ENCODE results near the gene C1QTNF6. TPM values are rescaled to one million over a fixed set of nuclear protein-coding genes. Genes with fewer than 3 reads are reported as not detected.

The C1QTNF6 gene
- total and polyA plus RNA-seq, 4 donors, result 3.1 to 4.5 (median 4.0) TPM

- DNase-seq (ENCODE audit: low spot score), result no peak
- no peaks in the 10 kb centered on the region for H3K36me3 ChIP-seq (ENCODE audit: control insufficient read depth in 4 of 4, insufficient read depth in 3 of 4, low read depth in 1 of 4, low read length in 3 of 4)
- no peak for TF ChIP-seq JUND (IDR thresholded peaks at IDR 0.05)
- no peak for TF ChIP-seq ATF3 (IDR thresholded peaks at IDR 0.05)
- TF ChIP-seq RAD21 (IDR thresholded peaks at IDR 0.05), result no peak
- TF ChIP-seq SP1 (IDR thresholded peaks at IDR 0.05), result no peak
- no peak for TF ChIP-seq RXRA (IDR thresholded peaks at IDR 0.05)
- TF ChIP-seq HNF4G (IDR thresholded peaks at IDR 0.05), result no peak
- TF ChIP-seq HNF4A (conservative IDR thresholded peaks at IDR 0.05), result no peak
- TF ChIP-seq EGR1 (IDR thresholded peaks at IDR 0.05; ENCODE audit: low read depth in 2 of 2), result no peak
- TF ChIP-seq, protein P1, sequence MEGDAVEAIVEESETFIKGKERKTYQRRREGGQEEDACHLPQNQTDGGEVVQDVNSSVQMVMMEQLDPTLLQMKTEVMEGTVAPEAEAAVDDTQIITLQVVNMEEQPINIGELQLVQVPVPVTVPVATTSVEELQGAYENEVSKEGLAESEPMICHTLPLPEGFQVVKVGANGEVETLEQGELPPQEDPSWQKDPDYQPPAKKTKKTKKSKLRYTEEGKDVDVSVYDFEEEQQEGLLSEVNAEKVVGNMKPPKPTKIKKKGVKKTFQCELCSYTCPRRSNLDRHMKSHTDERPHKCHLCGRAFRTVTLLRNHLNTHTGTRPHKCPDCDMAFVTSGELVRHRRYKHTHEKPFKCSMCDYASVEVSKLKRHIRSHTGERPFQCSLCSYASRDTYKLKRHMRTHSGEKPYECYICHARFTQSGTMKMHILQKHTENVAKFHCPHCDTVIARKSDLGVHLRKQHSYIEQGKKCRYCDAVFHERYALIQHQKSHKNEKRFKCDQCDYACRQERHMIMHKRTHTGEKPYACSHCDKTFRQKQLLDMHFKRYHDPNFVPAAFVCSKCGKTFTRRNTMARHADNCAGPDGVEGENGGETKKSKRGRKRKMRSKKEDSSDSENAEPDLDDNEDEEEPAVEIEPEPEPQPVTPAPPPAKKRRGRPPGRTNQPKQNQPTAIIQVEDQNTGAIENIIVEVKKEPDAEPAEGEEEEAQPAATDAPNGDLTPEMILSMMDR (IDR thresholded peaks at IDR 0.05; ENCODE audit: low read depth, low read length, missing input control), result no peak
- no peak for TF ChIP-seq GABPA (IDR thresholded peaks at IDR 0.05 in 1 of 2, conservative IDR thresholded peaks at IDR 0.05 in 1 of 2)
- no peak for TF ChIP-seq TAF1 (conservative IDR thresholded peaks at IDR 0.05)
- TF ChIP-seq FOXA2 (IDR thresholded peaks at IDR 0.05), result no peak
- no peaks in the 10 kb centered on the region for H3K9me3 ChIP-seq (ENCODE audit: control insufficient read depth in 4 of 4, low read length in 3 of 4)
- H3K4me1 ChIP-seq (ENCODE audit: control insufficient read depth in 4 of 4, insufficient read depth in 4 of 4, low read length in 3 of 4), result no peaks in the 10 kb centered on the region
- no peak overlapping the region for H3K9ac ChIP-seq (ENCODE audit: low read depth in 1 of 2, low read length in 2 of 2)
- no peaks in the 10 kb centered on the region for H3K27me3 ChIP-seq (ENCODE audit: control insufficient read depth in 4 of 4, insufficient read depth in 4 of 4, low read length in 3 of 4)
- no peak overlapping the region for H3K4me3 ChIP-seq (ENCODE audit: low read depth in 1 of 3, low read length in 3 of 3)
- no peak overlapping the region for H3K27ac ChIP-seq (ENCODE audit: low read depth in 1 of 2, low read length in 2 of 2)
- WGBS, result 80% methylated on average over 6 of the region's 6 CpGs
Measured at GRCh38 chr22:37160027-37160426, 28.0 kb downstream of the C1QTNF6 start.

GRCh38 chr22:37158963-37159290 is 29.1 kb downstream of the C1QTNF6 start:
- Histone ChIP-seq H3K9ac (ENCODE audit: low read depth in 1 of 2, low read length in 2 of 2) (no peak overlapping the region), H3K4me3 (ENCODE audit: low read depth in 1 of 3, low read length in 3 of 3) (no peak overlapping the region), H3K9me3 (ENCODE audit: control insufficient read depth in 4 of 4, low read length in 3 of 4) (no peaks in the 10 kb centered on the region), H3K36me3 (ENCODE audit: control insufficient read depth in 4 of 4, insufficient read depth in 3 of 4, low read depth in 1 of 4, low read length in 3 of 4) (no peaks in the 10 kb centered on the region), H3K27ac (ENCODE audit: low read depth in 1 of 2, low read length in 2 of 2) (no peak overlapping the region), H3K27me3 (ENCODE audit: control insufficient read depth in 4 of 4, insufficient read depth in 4 of 4, low read length in 3 of 4) (no peaks in the 10 kb centered on the region), H3K4me1 (ENCODE audit: control insufficient read depth in 4 of 4, insufficient read depth in 4 of 4, low read length in 3 of 4) (no peaks in the 10 kb centered on the region)
- DNase-seq (ENCODE audit: low spot score), result no peak
- TF ChIP-seq TAF1 (conservative IDR thresholded peaks at IDR 0.05) (no peak), RAD21 (IDR thresholded peaks at IDR 0.05) (no peak), EGR1 (IDR thresholded peaks at IDR 0.05; ENCODE audit: low read depth in 2 of 2) (no peak), SP1 (IDR thresholded peaks at IDR 0.05) (no peak), JUND (IDR thresholded peaks at IDR 0.05) (no peak), REST (IDR thresholded peaks at IDR 0.05) (no peak), ATF3 (IDR thresholded peaks at IDR 0.05) (no peak), ZBTB33 (IDR thresholded peaks at IDR 0.05) (no peak), FOXA1 (IDR thresholded peaks at IDR 0.05) (no peak), RXRA (IDR thresholded peaks at IDR 0.05) (no peak), HNF4G (IDR thresholded peaks at IDR 0.05) (no peak), YY1 (IDR thresholded peaks at IDR 0.05) (no peak), HNF4A (conservative IDR thresholded peaks at IDR 0.05) (no peak), FOXA2 (IDR thresholded peaks at IDR 0.05) (no peak), NR2F2 (IDR thresholded peaks at IDR 0.05) (no peak), GABPA (IDR thresholded peaks at IDR 0.05 in 1 of 2, conservative IDR thresholded peaks at IDR 0.05 in 1 of 2) (no peak)
- TF ChIP-seq, protein P2, sequence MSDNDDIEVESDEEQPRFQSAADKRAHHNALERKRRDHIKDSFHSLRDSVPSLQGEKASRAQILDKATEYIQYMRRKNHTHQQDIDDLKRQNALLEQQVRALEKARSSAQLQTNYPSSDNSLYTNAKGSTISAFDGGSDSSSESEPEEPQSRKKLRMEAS (IDR thresholded peaks at IDR 0.05), result no peak
- TF ChIP-seq, protein P1 (IDR thresholded peaks at IDR 0.05; ENCODE audit: low read depth, low read length, missing input control), result no peak
- 84% methylated on average over 5 of the region's 5 CpGs for WGBS
